Parathyroid adenoma (tissue), 2 donors: ENCODE results near the gene FBXL2.

ENCODE experiments used
- H2AFZ ChIP-seq: fragments of 300-600 bp; sonication (generic); one replicate; pipeline ENCODE4 v1.7.0; 2017; ENCODE audit warnings: antibody characterized with exemption, mild to moderate bottlenecking
- H3K27ac ChIP-seq: fragments of 300-600 bp; sonication (generic); one replicate; pipeline ENCODE4 v1.7.0; 2017
- H3K27me3 ChIP-seq: fragments of 300-600 bp; sonication (generic); one replicate; pipeline ENCODE4 v1.7.0; 2017; ENCODE audit warnings: low read length; ENCODE audit not compliant: control insufficient read depth, insufficient read depth
- H3K36me3 ChIP-seq: fragments of 300-600 bp; sonication (generic); one replicate; pipeline ENCODE4 v1.7.0; 2017; ENCODE audit warnings: low read length; ENCODE audit not compliant: control insufficient read depth, insufficient read depth
- H3K4me1 ChIP-seq: fragments of 300-600 bp; sonication (generic); one replicate; pipeline ENCODE4 v1.7.0; 2017; ENCODE audit warnings: control low read depth
- H3K4me2 ChIP-seq: fragments of 300-600 bp; sonication (generic); one replicate; pipeline ENCODE4 v1.7.0; 2017; ENCODE audit warnings: low read length
- H3K4me3 ChIP-seq: fragments of 300-600 bp; sonication (generic); one replicate; pipeline ENCODE4 v1.7.0; 2017; ENCODE audit warnings: low read depth, low read length
- H3K79me2 ChIP-seq: fragments of 300-600 bp; sonication (generic); one replicate; pipeline ENCODE4 v1.7.0; 2017; ENCODE audit warnings: control low read depth
- H3K9ac ChIP-seq: fragments of 300-600 bp; sonication (generic); one replicate; pipeline ENCODE4 v1.7.0; 2017; ENCODE audit warnings: mild to moderate bottlenecking
- H3K9me3 ChIP-seq: fragments of 300-600 bp; sonication (generic); one replicate; pipeline ENCODE4 v1.7.0; 2017; ENCODE audit warnings: low read length; ENCODE audit not compliant: control insufficient read depth
- CTCF ChIP-seq: fragments of 300-600 bp; sonication (generic); IDR thresholded peaks from one replicate; pipeline ENCODE4 v1.7.0; 2017; ENCODE audit warnings: antibody characterized with exemption, mild to moderate bottlenecking
- donor health status: primary hyperparathyroidism.

FBXL2 gene

GRCh38 chr3:33373082-33373437 is 95.8 kb downstream of the FBXL2 start:
- no peak for TF ChIP-seq CTCF
- Histone ChIP-seq H3K36me3 (no peaks in the 10 kb centered on the region), H3K4me1 (no peaks in the 10 kb centered on the region), H3K79me2 (no peaks in the 10 kb centered on the region), H3K4me3 (no peak overlapping the region), H3K9ac (no peak overlapping the region), H3K9me3 (no peaks in the 10 kb centered on the region), H3K27me3 (no peaks in the 10 kb centered on the region), H3K27ac (no peak overlapping the region), H3K4me2 (no peak overlapping the region), H2AFZ (no peak overlapping the region)

- no peaks in the 10 kb centered on the region for H3K9me3 ChIP-seq
- H3K27ac ChIP-seq = no peak overlapping the region
- no peaks in the 10 kb centered on the region for H3K79me2 ChIP-seq
- no peaks in the 10 kb centered on the region for H3K27me3 ChIP-seq
- no peak overlapping the region for H3K4me2 ChIP-seq
- H3K36me3 ChIP-seq = no peaks in the 10 kb centered on the region
- no peak overlapping the region for H3K9ac ChIP-seq
- no peaks in the 10 kb centered on the region for H3K4me1 ChIP-seq
- no peak overlapping the region for H3K4me3 ChIP-seq
- TF ChIP-seq CTCF = no peak
- H2AFZ ChIP-seq = no peak overlapping the region
Observed at GRCh38 chr3:33377489-33377888, 100.2 kb downstream of the FBXL2 start.

- no peaks in the 10 kb centered on the region for H3K36me3 ChIP-seq
- no peak for TF ChIP-seq CTCF
- H3K27ac ChIP-seq = no peak overlapping the region
Observed at GRCh38 chr3:33377931-33378330, 100.7 kb downstream of the FBXL2 start.

GRCh38 chr3:33380653-33381052 is 103.4 kb downstream of the FBXL2 start:
- Histone ChIP-seq H3K9me3 (no peaks in the 10 kb centered on the region), H3K27me3 (no peaks in the 10 kb centered on the region), H3K36me3 (no peaks in the 10 kb centered on the region), H3K9ac (no peak overlapping the region), H3K4me3 (no peak overlapping the region), H3K4me2 (no peak overlapping the region), H3K79me2 (no peaks in the 10 kb centered on the region), H2AFZ (no peak overlapping the region), H3K27ac (no peak overlapping the region), H3K4me1 (no peaks in the 10 kb centered on the region)
- no peak for TF ChIP-seq CTCF

More at GRCh38 chr3:33377931-33378330, 100.7 kb downstream of the FBXL2 start:
- no peak overlapping the region for H3K9ac ChIP-seq
- H3K4me1 ChIP-seq = no peaks in the 10 kb centered on the region
- no peak overlapping the region for H3K4me2 ChIP-seq
- no peaks in the 10 kb centered on the region for H3K9me3 ChIP-seq
- H3K79me2 ChIP-seq = no peaks in the 10 kb centered on the region
- no peak overlapping the region for H2AFZ ChIP-seq
- H3K4me3 ChIP-seq = no peak overlapping the region
- H3K27me3 ChIP-seq = no peaks in the 10 kb centered on the region

GRCh38 chr3:33383951-33384350 is 106.7 kb downstream of the FBXL2 start:
- Histone ChIP-seq H3K9ac (no peak overlapping the region), H3K36me3 (no peaks in the 10 kb centered on the region)
- no peak for TF ChIP-seq CTCF

More at GRCh38 chr3:33383951-33384350, 106.7 kb downstream of the FBXL2 start:
- H3K4me1 ChIP-seq = no peaks in the 10 kb centered on the region
- no peaks in the 10 kb centered on the region for H3K27me3 ChIP-seq
- H3K9me3 ChIP-seq = no peaks in the 10 kb centered on the region
- H3K4me2 ChIP-seq = no peak overlapping the region
- H3K79me2 ChIP-seq = no peaks in the 10 kb centered on the region
- H3K27ac ChIP-seq = no peak overlapping the region
- no peak overlapping the region for H3K4me3 ChIP-seq
- no peak overlapping the region for H2AFZ ChIP-seq
